Measurements from ENCODE around the gene CA4. TPM values are rescaled to one million over a fixed set of nuclear protein-coding genes. Genes with fewer than 3 reads are reported as not detected.
"Not testable (repeated sequence)": the region's sequence is repeated elsewhere in the genome, so short reads cannot be mapped to it uniquely, and the experiment has no call there.

CA4 gene
- total RNA-seq, 1 donor from 2014 or later, result not detected

GRCh38 chr17:60170835-60171752 lies 21.3 kb downstream of the CA4 start:
- DNase-seq (ENCODE audit: low read depth), result no peak
- TF ChIP-seq CTCF (IDR thresholded peaks at IDR 0.05; ENCODE audit: insufficient read depth, low read length, poor library complexity, severe bottlenecking), result no peak
- H3K27me3 ChIP-seq (ENCODE audit: control insufficient read depth, insufficient read depth, low read length), result no peaks in the 10 kb centered on the region
- H3K36me3 ChIP-seq (ENCODE audit: control insufficient read depth, insufficient read depth, low read length), result no peaks in the 10 kb centered on the region
- no peak overlapping the region for H3K4me3 ChIP-seq (ENCODE audit: low read depth, low read length)

- no peak for DNase-seq (ENCODE audit: low read depth)
- Histone ChIP-seq H3K4me3 (ENCODE audit: low read depth, low read length) (no peak overlapping the region), H3K27me3 (ENCODE audit: control insufficient read depth, insufficient read depth, low read length) (no peaks in the 10 kb centered on the region), H3K36me3 (ENCODE audit: control insufficient read depth, insufficient read depth, low read length) (no peaks in the 10 kb centered on the region)
- no peak for TF ChIP-seq CTCF (IDR thresholded peaks at IDR 0.05; ENCODE audit: insufficient read depth, low read length, poor library complexity, severe bottlenecking)
Observed at GRCh38 chr17:60171753-60172079, 21.9 kb downstream of the CA4 start.

GRCh38 chr17:60173304-60173819 lies 23.6 kb downstream of the CA4 start:
- no peaks in the 10 kb centered on the region for H3K36me3 ChIP-seq (ENCODE audit: control insufficient read depth, insufficient read depth, low read length)
- no peak overlapping the region for H3K4me3 ChIP-seq (ENCODE audit: low read depth, low read length)
- no peak for TF ChIP-seq CTCF (IDR thresholded peaks at IDR 0.05; ENCODE audit: insufficient read depth, low read length, poor library complexity, severe bottlenecking)
- H3K27me3 ChIP-seq (ENCODE audit: control insufficient read depth, insufficient read depth, low read length), result no peaks in the 10 kb centered on the region
- no peak for DNase-seq (ENCODE audit: low read depth)

GRCh38 chr17:60174035-60174434 lies 24.3 kb downstream of the CA4 start:
- H3K27me3 ChIP-seq (ENCODE audit: control insufficient read depth, insufficient read depth, low read length), result no peaks in the 10 kb centered on the region
- no peak for TF ChIP-seq CTCF (IDR thresholded peaks at IDR 0.05; ENCODE audit: insufficient read depth, low read length, poor library complexity, severe bottlenecking)
- H3K4me3 ChIP-seq (ENCODE audit: low read depth, low read length), result no peak overlapping the region
- no peak for DNase-seq (ENCODE audit: low read depth)
- no peaks in the 10 kb centered on the region for H3K36me3 ChIP-seq (ENCODE audit: control insufficient read depth, insufficient read depth, low read length)

- not testable (repeated sequence) for DNase-seq (ENCODE audit: low read depth); H3K27me3 ChIP-seq (ENCODE audit: control insufficient read depth, insufficient read depth, low read length); H3K4me3 ChIP-seq (ENCODE audit: low read depth, low read length); H3K36me3 ChIP-seq (ENCODE audit: control insufficient read depth, insufficient read depth, low read length)
- TF ChIP-seq CTCF (IDR thresholded peaks at IDR 0.05; ENCODE audit: insufficient read depth, low read length, poor library complexity, severe bottlenecking), result peak; percentile 27
Observed at GRCh38 chr17:60174767-60175166, 25.0 kb downstream of the CA4 start.

DNA sequence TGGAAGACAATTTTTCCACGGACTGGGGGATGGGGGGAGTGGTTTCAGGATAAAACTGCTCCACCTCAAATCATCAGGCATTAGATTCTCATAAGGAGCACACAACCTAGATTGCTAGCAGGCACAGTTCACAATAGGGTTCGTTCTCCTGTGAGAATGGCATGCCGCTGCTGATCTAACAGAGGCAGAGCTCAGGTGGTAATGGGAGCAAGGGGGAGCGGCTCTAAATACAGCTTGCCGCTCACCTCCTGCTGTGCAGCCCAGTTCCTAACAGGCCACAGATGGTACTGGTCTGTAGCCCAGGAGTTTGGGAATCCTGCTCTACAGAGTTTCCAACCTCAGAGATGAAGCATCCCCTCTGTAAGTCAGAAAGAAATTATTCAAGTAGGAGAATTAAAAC lies 27.0 kb downstream of the CA4 start:
- not testable (repeated sequence) for H3K4me3 ChIP-seq (ENCODE audit: low read depth, low read length); H3K27me3 ChIP-seq (ENCODE audit: control insufficient read depth, insufficient read depth, low read length); DNase-seq (ENCODE audit: low read depth); H3K36me3 ChIP-seq (ENCODE audit: control insufficient read depth, insufficient read depth, low read length)

DNA sequence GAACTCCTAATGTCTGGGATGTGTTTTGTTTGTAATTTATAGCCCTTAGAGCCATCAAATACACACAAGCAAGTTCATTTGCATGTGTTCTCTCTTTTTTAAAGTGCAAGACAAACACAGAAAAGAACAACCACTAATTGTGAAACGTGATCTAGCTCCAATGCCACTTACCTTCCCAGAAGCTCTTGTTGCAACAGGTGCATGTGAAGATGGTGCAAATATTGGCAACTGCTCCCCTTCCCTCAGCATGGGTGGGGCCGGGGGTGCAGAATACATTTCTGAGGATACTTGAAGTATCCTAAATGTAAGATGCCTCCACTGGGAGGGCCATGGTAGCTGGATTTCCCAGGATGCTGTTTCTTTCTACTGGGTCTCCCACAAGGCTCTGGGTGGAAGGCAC lies 28.4 kb downstream of the CA4 start:
- not testable (repeated sequence) for H3K27me3 ChIP-seq (ENCODE audit: control insufficient read depth, insufficient read depth, low read length); H3K36me3 ChIP-seq (ENCODE audit: control insufficient read depth, insufficient read depth, low read length); DNase-seq (ENCODE audit: low read depth); H3K4me3 ChIP-seq (ENCODE audit: low read depth, low read length)

DNA sequence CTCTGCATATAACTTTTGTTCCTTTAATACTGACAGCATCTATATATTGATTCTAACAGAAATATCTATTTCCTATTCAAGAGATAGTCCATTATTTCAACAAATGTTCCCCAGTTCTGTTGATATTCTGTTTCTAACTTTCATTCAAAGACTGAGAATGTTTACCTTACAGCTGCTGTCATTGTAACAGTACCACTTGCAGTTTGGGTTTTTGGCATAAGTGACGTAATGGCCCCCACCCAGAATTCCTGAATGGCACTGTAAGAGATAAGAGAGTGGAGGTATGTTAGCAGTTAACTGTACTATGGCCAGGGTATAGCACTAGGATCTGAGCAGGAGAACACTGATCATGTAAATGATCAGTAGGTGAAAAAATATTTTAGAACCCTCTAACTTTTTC lies 30.6 kb downstream of the CA4 start:
- H3K27me3 ChIP-seq (ENCODE audit: control insufficient read depth, insufficient read depth, low read length); H3K36me3 ChIP-seq (ENCODE audit: control insufficient read depth, insufficient read depth, low read length); H3K4me3 ChIP-seq (ENCODE audit: low read depth, low read length); DNase-seq (ENCODE audit: low read depth): not testable (repeated sequence)

- DNase-seq (ENCODE audit: low read depth); H3K27me3 ChIP-seq (ENCODE audit: control insufficient read depth, insufficient read depth, low read length); H3K4me3 ChIP-seq (ENCODE audit: low read depth, low read length); H3K36me3 ChIP-seq (ENCODE audit: control insufficient read depth, insufficient read depth, low read length): not testable (repeated sequence)
Observed at GRCh38 chr17:60186372-60186771, 36.6 kb downstream of the CA4 start.

Measured in kidney epithelial cell (primary cell).